ENCODE data around the gene ABCG1.

Gene ABCG1

DNA sequence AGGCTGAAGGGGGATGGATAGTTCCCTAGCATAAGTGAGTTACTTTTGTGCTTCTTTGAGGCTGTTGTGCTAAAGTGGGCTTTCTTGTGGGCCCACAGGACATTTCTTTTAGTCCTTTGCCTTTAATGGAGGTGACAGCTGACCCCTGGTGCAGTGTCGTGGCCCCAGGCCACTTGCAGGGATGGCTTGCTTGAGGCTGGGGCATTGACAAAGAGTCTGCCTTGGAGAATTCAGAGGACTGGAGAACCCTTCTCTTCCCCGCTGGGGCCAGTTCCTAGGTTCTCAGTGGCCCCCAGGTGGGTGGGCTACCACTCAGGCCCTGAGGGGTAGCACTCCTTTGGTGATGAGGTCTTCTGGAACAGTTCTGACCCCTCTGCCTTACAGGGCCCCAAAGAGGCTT is 12.8 kb downstream of the ABCG1 start:
- DNase-seq (ENCODE audit: low read depth, low spot score): no peak

GRCh38 chr21:42232176-42232825 is 13.4 kb downstream of the ABCG1 start:
- DNase-seq (ENCODE audit: low read depth, low spot score): no peak

GRCh38 chr21:42233067-42233961 is 14.4 kb downstream of the ABCG1 start:
- no peak for DNase-seq (ENCODE audit: low read depth, low spot score)

GRCh38 chr21:42234041-42234440 is 15.1 kb downstream of the ABCG1 start:
- DNase-seq (ENCODE audit: low read depth, low spot score): no peak

DNA sequence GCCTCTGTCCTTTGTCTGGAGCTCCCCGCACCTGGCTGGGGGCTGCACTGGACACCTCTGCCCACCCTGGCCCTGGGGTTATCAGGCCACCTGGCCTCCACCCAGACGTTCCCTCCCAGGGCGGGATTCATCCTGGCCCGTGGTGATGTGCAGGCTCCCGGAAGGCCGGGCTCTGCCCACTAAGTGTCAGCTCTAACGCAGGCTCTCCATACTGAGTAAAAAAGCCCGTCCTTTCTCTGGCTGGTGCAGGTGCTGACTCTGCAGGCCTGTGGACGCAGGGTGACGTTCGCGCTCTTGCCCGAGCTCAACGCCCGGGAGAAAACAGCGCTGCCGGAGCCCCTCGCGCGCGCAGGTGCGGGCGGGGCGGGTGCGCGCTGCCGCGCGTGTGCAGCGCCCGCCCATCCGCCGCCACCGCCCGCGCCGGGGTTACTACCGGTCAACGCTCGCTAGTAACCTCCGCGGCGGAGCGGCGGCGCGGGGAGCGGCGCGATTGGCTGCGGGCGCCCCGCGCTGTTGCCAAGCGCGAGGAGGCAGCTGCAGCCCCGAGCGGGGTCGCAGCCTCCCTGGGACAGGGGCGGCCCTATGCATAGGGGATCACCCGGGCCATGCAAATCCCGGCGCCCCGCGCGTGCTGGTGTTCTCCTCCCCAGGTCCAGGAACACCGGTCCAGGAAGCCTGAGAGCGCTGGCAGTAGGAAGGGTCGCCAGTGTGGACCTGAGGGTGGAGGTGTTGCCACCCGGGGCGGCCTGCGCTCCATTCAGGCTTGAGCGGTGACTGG is 15.7 kb downstream of the ABCG1 start:
- DNase-seq (ENCODE audit: low read depth, low spot score): no peak

- DNase-seq (ENCODE audit: low read depth, low spot score): no peak
Measured at GRCh38 chr21:42235593-42235992, 16.7 kb downstream of the ABCG1 start.

GRCh38 chr21:42236014-42236413 is 17.1 kb downstream of the ABCG1 start:
- DNase-seq (ENCODE audit: low read depth, low spot score): no peak

- DNase-seq (ENCODE audit: low read depth, low spot score): no peak
Measured at GRCh38 chr21:42236693-42237092, 17.8 kb downstream of the ABCG1 start.

GRCh38 chr21:42237161-42237560 is 18.2 kb downstream of the ABCG1 start:
- DNase-seq (ENCODE audit: low read depth, low spot score): no peak

GRCh38 chr21:42237577-42237976 is 18.6 kb downstream of the ABCG1 start:
- no peak for DNase-seq (ENCODE audit: low read depth, low spot score)

DNA sequence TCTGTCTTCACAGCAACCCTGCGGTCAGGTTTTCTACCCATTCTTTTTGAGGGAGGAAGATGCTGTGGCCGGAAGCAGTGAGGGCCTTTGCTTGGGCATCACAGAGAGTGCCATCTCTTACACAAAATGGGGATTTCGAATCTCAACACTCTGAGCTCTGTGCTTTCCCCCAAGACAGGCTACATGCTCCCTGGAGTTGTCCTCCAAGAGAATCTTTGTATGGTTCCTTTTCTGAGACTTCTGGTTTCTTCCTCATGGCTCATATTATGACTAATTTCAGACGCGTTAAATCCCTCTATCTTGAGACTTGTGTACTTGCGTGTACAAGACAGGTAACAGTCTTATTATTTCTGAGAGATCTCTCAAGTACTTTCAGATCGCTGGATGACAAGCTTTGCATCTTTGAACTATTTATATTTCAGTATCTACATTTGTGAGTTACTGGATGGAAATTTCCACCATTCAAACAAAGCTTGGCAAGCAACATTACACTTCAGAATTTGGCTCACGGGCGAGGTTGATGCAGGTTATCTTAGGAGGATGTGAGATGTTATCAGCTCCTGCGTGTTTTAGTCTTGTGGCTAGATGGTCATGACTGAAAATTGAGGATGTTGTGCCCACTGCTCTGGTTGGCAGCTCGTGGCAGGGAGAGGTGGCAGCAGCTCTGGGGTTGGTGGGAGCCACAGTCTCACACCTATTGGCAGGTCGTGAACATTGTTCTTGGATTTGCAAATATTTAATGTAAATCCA is 19.4 kb downstream of the ABCG1 start:
- DNase-seq (ENCODE audit: low read depth, low spot score): no peak

GRCh38 chr21:42239556-42239955 is 20.6 kb downstream of the ABCG1 start:
- no peak for DNase-seq (ENCODE audit: low read depth, low spot score)

DNA sequence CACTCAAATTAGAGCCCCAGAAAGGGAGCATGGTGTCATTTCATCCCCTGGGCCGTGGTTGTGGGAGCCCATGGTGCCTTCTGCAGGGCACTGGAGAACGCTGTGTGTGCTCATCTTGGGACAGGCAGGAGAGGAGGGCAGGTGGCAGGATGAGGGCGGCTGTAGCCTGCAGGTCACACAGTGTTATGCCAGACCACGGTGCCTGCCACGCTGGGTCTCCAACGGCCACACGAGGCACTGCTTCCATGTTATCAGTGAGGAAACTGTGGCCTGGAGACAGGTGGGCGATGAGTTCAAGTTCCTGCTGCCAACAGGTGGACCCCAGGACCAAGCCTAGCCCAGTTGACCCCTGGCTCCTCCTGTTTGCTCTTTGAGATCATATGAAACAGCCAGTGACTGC is 21.0 kb downstream of the ABCG1 start:
- no peak for DNase-seq (ENCODE audit: low read depth, low spot score)

DNA sequence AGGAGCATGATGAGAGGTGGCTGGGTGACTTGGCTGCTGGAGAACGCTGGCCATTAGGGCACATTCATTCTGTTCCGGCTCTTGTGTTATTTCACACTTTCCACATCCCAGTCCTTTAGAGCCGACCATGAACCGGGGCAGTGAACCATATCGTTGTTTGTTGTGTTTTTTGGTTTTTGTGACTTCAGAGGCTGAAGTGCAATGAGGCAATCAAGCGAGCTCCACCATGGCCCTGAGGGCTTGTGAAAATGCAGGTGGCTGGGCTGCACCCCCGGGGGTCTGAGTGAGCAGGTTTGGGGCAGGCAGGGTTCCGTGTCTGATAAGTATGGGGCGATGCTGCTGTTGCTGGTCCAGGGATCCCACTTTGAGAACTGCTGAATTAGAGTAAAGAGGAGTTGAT is 23.7 kb downstream of the ABCG1 start:
- DNase-seq (ENCODE audit: low read depth, low spot score): no peak

- no peak for DNase-seq (ENCODE audit: low read depth, low spot score)
Measured at GRCh38 chr21:42243026-42243425, 24.1 kb downstream of the ABCG1 start.

- no peak for DNase-seq (ENCODE audit: low read depth, low spot score)
Measured at GRCh38 chr21:42245331-42246193, 26.6 kb downstream of the ABCG1 start.

DNA sequence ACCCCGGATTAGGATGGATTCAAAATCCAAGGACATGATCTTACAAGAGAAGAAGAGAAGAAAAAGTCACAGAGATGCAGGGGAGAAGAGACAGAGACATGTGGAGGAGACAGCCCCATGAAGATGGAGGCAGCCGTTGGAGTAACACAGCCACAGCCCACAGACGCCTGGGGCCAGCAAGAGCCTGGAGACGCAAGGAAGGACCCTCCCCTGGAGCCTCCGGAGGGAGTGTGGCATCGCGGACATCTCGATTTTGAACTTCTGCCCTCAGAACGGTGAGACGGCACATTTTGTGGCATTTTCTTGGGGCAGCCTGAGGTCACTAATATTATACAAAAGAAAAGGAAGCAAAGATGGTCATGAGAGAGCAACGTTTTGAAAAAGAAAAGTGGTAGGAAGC is 28.8 kb downstream of the ABCG1 start:
- DNase-seq (ENCODE audit: low read depth, low spot score): no peak

DNA sequence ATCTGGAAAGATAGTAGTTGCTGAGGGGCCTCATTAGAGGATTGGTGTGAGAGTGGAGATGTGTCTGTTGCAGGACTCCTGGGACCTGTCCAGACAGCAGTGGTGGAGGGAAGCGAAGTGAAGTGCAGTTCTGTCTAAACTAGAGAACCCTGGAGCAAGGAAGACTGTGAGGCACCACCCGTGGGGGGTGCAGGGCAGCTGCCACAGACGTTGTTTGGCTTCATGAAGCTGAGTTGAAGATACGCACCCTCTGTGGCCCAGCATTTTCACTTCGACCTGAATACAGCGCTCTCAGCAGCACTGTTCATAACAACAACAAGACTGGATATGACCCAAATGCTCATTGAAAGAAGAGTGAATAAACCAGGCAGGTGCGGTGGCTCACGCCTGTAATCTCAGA is 29.3 kb downstream of the ABCG1 start:
- DNase-seq (ENCODE audit: low read depth, low spot score): no peak

DNA sequence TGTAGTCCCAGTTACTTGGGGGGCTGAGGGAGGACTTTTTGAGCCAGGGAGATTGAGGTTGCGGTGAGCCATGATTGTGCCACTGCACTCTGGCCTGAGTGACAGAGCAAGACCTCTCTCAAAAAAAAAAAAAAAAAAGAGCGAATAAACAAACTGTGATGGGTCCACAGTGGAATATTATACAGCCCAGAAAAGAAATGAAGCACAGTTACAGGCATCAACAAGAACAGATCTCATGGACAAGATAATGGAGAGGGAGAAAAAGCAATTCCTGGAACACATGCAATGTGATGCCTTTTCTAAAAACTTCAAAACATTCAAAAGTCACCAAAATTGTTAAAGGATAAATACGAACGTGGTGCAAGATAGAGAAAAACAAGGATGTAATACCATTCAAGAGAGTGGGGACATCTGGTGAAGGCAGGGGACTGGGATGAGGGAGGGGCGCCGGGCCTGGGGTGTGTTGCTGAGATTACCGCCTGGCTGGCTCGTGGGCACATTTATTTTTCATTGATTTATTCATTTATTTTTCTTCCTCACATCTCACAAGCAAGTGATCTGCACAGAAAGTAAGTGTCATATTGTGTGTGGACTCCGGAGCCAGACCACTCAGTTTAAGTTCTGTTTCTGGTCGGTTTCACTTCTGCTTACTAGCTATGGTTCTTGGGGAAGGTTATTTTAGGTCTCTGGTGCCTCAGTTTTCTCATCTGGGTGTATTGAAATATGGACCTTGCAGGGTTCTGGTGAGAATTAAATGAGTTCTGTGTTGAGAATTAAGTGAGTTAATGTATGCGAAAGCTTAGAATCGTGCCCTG is 30.1 kb downstream of the ABCG1 start:
- no peak for DNase-seq (ENCODE audit: low read depth, low spot score)

Measured in brain pericyte (primary cell).